ENCODE results near the gene ETFRF1.

ETFRF1 gene

GRCh38 chr12:25236190-25236589 lies 41.2 kb downstream of the ETFRF1 start:
- no peak for DNase-seq

- no peak for DNase-seq
Measured at GRCh38 chr12:25236626-25237025, 41.6 kb downstream of the ETFRF1 start.

GRCh38 chr12:25241167-25242020 lies 46.4 kb downstream of the ETFRF1 start:
- DNase-seq = no peak

- DNase-seq = no peak
Measured at GRCh38 chr12:25242981-25243679, 48.1 kb downstream of the ETFRF1 start.

- DNase-seq = no peak
Measured at GRCh38 chr12:25243680-25243990, 48.6 kb downstream of the ETFRF1 start.

GRCh38 chr12:25245491-25245890 lies 50.5 kb downstream of the ETFRF1 start:
- DNase-seq = no peak

- no peak for DNase-seq
Measured at GRCh38 chr12:25248137-25248536, 53.1 kb downstream of the ETFRF1 start.

- DNase-seq = no peak
Measured at GRCh38 chr12:25248732-25249131, 53.7 kb downstream of the ETFRF1 start.

- DNase-seq = peak; percentile 72
Measured at GRCh38 chr12:25249931-25250738, 55.1 kb downstream of the ETFRF1 start.

GRCh38 chr12:25250744-25251730 lies 56.0 kb downstream of the ETFRF1 start, which contains the start of gene KRAS:
KRAS (minus strand) TSS chr12:25250929.
- DNase-seq = peak; percentile 96

- no peak for DNase-seq
Measured at GRCh38 chr12:25251769-25252168, 56.7 kb downstream of the ETFRF1 start.

GRCh38 chr12:25252946-25253345 lies 57.9 kb downstream of the ETFRF1 start:
- no peak for DNase-seq

- no peak for DNase-seq
Measured at GRCh38 chr12:25253371-25254068, 58.5 kb downstream of the ETFRF1 start.

- DNase-seq = no peak
Measured at GRCh38 chr12:25254271-25254880, 59.3 kb downstream of the ETFRF1 start.

All from retina (tissue), 1 donor.